Activated T-cell treated with anti-CD3 and anti-CD28 coated beads, Interleukin-2, amount 50 U/mL, for 24 hours (primary cell): ENCODE results near the gene ALS2CL.
"Not testable (repeated sequence)": the region's sequence is repeated elsewhere in the genome, so short reads cannot be mapped to it uniquely, and the experiment has no call there.

Experiments used
- DNase-seq: peaks from one replicate; pipeline ENCODE4 v3.0.0-alpha.2; 2020
- H3K27ac Mint-ChIP-seq: 2 replicates; pipeline ENCODE4 v1.8.0; 2020; ENCODE audit warnings: mild to moderate bottlenecking, mixed read lengths
- H3K27me3 Mint-ChIP-seq: 2 replicates; pipeline ENCODE4 v1.8.0; 2020; ENCODE audit warnings: mixed read lengths
- H3K36me3 Mint-ChIP-seq: 2 replicates; pipeline ENCODE4 v1.8.0; 2020; ENCODE audit warnings: low read depth, mixed read lengths
- H3K4me1 Mint-ChIP-seq: 2 replicates; pipeline ENCODE4 v1.8.0; 2020; ENCODE audit warnings: low read depth, mixed read lengths
- H3K4me3 Mint-ChIP-seq: 2 replicates; pipeline ENCODE4 v1.8.0; 2020; ENCODE audit warnings: mild to moderate bottlenecking, moderate library complexity, mixed read lengths
- H3K9me3 Mint-ChIP-seq: 2 replicates; pipeline ENCODE4 v1.8.0; 2020; ENCODE audit warnings: mixed read lengths

ALS2CL gene

GRCh38 chr3:46710671-46711295, 17.3 kb upstream of the ALS2CL start:
- DNase-seq, result peak; percentile 22
- no peak overlapping the region for H3K27ac Mint-ChIP-seq

GRCh38 chr3:46710229-46710628, 16.8 kb upstream of the ALS2CL start:
- Mint-ChIP-seq H3K27me3 (no peaks in the 10 kb centered on the region), H3K27ac (no peak overlapping the region), H3K4me3 (no peak overlapping the region), H3K36me3 (no peaks in the 10 kb centered on the region), H3K9me3 (no peaks in the 10 kb centered on the region), H3K4me1 (peaks cover 6% of the 10 kb centered on the region)
- DNase-seq, result peak; percentile 20

More at GRCh38 chr3:46710671-46711295, 17.3 kb upstream of the ALS2CL start:
- no peak overlapping the region for H3K4me3 Mint-ChIP-seq
- H3K36me3 Mint-ChIP-seq, result no peaks in the 10 kb centered on the region
- H3K9me3 Mint-ChIP-seq, result no peaks in the 10 kb centered on the region
- peaks cover 6% of the 10 kb centered on the region for H3K4me1 Mint-ChIP-seq
- peaks cover 2% of the 10 kb centered on the region for H3K27me3 Mint-ChIP-seq

DNA sequence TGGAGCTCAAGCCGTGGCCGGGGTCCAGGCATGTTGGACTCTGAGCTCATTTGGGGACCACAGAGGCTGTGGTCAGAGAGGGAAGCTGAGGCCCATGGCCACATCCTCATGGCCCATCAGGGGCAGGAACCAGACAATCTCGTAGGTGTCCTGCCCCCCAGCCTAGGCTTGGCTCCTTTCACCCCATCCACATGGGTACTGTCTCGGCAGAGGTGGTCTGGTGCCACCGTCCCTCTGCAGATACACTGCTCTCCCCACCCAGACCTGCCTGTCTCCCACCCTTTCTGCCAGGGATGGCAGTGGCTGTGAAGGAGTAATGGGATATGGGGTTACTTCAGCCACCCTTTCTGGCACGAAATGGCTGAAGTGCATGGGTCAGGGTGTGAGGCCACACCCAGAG, 16.2 kb upstream of the ALS2CL start:
- H3K27me3 Mint-ChIP-seq, result no peaks in the 10 kb centered on the region
- H3K4me3 Mint-ChIP-seq, result no peak overlapping the region
- no peak overlapping the region for H3K27ac Mint-ChIP-seq

DNA sequence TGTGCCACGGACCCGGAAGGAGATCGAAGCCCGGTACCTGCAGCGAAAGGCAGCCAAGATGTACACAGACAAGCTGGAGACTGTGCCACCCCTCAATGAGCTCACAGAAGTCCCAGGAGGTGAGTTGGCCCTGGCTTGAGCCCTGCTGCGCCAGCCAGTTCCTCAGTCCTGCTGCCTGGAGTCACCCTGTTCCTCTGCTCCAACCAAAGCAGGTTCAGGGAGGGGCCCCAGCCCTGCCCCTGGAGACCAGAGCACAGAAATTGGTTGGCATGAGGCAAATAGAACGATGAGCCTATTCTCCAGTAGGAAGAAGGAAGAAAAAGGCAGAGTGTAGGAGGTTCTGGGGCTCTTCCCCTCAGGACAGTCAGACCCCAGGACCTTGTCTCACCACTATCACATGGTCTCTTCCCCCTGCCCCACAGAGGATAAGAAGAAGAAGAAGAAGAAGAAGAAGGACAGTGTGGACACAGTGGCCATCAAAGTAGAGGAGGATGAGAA, 15.7 kb upstream of the ALS2CL start:
- no peaks in the 10 kb centered on the region for H3K27me3 Mint-ChIP-seq
- H3K4me3 Mint-ChIP-seq, result no peak overlapping the region
- H3K4me1 Mint-ChIP-seq, result peaks cover 3% of the 10 kb centered on the region
- no peaks in the 10 kb centered on the region for H3K36me3 Mint-ChIP-seq
- DNase-seq, result peak; percentile 17
- H3K27ac Mint-ChIP-seq, result no peak overlapping the region
- H3K9me3 Mint-ChIP-seq, result no peaks in the 10 kb centered on the region

More for the DNA sequence above, 16.2 kb upstream of the ALS2CL start:
- Mint-ChIP-seq H3K4me1 (peaks cover 6% of the 10 kb centered on the region), H3K36me3 (no peaks in the 10 kb centered on the region), H3K9me3 (no peaks in the 10 kb centered on the region)
- no peak for DNase-seq

- Mint-ChIP-seq H3K27me3 (no peaks in the 10 kb centered on the region), H3K36me3 (no peaks in the 10 kb centered on the region), H3K4me1 (no peaks in the 10 kb centered on the region), H3K4me3 (no peak overlapping the region), H3K27ac (no peak overlapping the region), H3K9me3 (no peaks in the 10 kb centered on the region)
- peak; percentile 19 for DNase-seq
Observed at GRCh38 chr3:46708401-46709156, 15.1 kb upstream of the ALS2CL start.

DNA sequence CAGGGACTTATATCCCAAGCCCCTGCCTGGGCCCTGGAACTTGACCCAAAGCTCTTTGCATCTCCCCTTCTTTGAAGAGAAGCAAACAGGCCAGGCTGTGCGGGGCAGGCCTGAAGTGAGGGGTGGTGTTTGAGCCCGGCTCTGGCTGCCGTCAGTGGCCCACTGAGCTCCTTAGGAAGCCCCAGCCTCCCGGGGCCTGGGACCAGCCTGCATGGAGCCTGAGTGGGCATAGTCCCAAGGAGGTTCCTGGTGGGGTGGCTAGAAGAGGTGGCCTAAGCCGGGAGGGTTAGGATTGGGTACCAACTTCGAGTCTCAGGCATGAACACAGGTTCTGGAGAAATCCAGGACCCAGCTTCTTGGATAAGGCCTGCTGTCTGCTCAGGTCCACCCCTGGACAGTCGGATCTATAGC, 14.1 kb upstream of the ALS2CL start:
- Mint-ChIP-seq H3K27me3 (no peaks in the 10 kb centered on the region), H3K36me3 (no peaks in the 10 kb centered on the region), H3K27ac (no peak overlapping the region), H3K4me1 (no peaks in the 10 kb centered on the region), H3K9me3 (no peaks in the 10 kb centered on the region), H3K4me3 (no peak overlapping the region)
- DNase-seq, result peak; percentile 22

GRCh38 chr3:46706771-46707582, 13.5 kb upstream of the ALS2CL start:
- Mint-ChIP-seq H3K27ac (no peak overlapping the region), H3K4me3 (no peak overlapping the region), H3K27me3 (no peaks in the 10 kb centered on the region)

GRCh38 chr3:46705751-46706552, 12.5 kb upstream of the ALS2CL start:
- H3K4me1 Mint-ChIP-seq, result peaks cover 6% of the 10 kb centered on the region
- H3K4me3 Mint-ChIP-seq, result no peak overlapping the region
- no peak overlapping the region for H3K27ac Mint-ChIP-seq
- H3K36me3 Mint-ChIP-seq, result no peaks in the 10 kb centered on the region
- peaks cover 4% of the 10 kb centered on the region for H3K27me3 Mint-ChIP-seq
- no peaks in the 10 kb centered on the region for H3K9me3 Mint-ChIP-seq
- no peak for DNase-seq

More at GRCh38 chr3:46706771-46707582, 13.5 kb upstream of the ALS2CL start:
- Mint-ChIP-seq H3K36me3 (no peaks in the 10 kb centered on the region), H3K4me1 (peaks cover 1% of the 10 kb centered on the region), H3K9me3 (no peaks in the 10 kb centered on the region)
- peak; percentile 21 for DNase-seq

DNA sequence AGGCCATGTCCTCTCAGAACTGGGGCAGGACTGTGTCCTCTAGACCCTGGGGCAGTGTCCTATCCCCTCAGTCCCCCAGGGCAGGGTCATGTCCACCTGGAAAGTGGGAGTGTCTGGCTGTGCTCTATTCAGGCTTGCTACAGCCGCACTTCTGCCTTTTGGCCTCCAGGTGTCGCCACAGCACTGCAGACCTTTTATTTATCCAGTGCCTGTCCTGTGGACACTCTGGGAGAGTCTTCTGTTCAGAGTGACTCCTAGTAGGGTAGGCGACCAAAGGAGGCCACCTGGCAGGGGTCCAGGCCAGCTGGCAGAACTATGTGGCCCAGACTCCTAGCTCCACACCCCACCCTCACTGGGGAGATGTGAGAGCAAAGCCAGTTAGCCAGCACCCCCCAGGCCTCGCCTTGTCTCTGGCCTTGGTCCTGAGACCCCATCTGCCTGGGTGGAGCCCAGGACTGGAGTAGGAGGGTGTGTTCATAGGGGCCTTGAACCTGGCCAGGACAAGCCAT, 11.6 kb upstream of the ALS2CL start:
- DNase-seq, result peak; percentile 81
- Mint-ChIP-seq H3K4me1 (peaks cover 8% of the 10 kb centered on the region), H3K4me3 (no peak overlapping the region), H3K27me3 (peaks cover 4% of the 10 kb centered on the region), H3K36me3 (no peaks in the 10 kb centered on the region), H3K9me3 (no peaks in the 10 kb centered on the region), H3K27ac (no peak overlapping the region)

- H3K4me1 Mint-ChIP-seq, result peaks cover 11% of the 10 kb centered on the region
- not testable (repeated sequence) for H3K4me3 Mint-ChIP-seq, H3K27ac Mint-ChIP-seq, H3K9me3 Mint-ChIP-seq, H3K36me3 Mint-ChIP-seq, DNase-seq, H3K27me3 Mint-ChIP-seq
Observed at GRCh38 chr3:46704346-46704745, 10.9 kb upstream of the ALS2CL start.

DNA sequence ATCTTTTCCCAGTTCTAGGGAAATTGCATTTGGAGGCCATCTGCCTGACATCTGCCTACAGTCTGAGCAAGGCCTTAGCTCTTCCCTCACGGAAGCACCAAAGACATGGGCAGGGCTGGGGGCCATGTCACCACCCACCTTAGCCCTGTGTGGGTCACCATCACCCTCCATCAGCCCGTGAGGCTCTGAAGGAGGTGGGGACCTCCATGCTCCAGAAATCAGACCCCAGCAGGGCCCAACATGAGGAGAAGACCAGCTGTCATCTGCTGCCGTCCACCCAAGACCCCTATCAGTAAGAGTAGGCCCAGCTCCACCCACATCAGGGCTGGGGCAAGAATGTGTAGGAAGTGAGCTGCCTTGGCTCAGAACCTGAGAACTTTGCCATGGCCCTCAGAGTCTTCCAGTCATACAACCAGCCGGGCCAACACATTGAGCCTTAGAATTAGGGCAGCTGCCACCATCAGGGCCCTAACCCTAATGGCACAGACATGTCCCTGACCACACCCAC, 9.6 kb upstream of the ALS2CL start:
- H3K4me1 Mint-ChIP-seq, result peaks cover 12% of the 10 kb centered on the region
- no peaks in the 10 kb centered on the region for H3K9me3 Mint-ChIP-seq
- no peak overlapping the region for H3K4me3 Mint-ChIP-seq
- DNase-seq, result no peak
- H3K27ac Mint-ChIP-seq, result no peak overlapping the region
- H3K27me3 Mint-ChIP-seq, result peaks cover 4% of the 10 kb centered on the region
- no peaks in the 10 kb centered on the region for H3K36me3 Mint-ChIP-seq

DNA sequence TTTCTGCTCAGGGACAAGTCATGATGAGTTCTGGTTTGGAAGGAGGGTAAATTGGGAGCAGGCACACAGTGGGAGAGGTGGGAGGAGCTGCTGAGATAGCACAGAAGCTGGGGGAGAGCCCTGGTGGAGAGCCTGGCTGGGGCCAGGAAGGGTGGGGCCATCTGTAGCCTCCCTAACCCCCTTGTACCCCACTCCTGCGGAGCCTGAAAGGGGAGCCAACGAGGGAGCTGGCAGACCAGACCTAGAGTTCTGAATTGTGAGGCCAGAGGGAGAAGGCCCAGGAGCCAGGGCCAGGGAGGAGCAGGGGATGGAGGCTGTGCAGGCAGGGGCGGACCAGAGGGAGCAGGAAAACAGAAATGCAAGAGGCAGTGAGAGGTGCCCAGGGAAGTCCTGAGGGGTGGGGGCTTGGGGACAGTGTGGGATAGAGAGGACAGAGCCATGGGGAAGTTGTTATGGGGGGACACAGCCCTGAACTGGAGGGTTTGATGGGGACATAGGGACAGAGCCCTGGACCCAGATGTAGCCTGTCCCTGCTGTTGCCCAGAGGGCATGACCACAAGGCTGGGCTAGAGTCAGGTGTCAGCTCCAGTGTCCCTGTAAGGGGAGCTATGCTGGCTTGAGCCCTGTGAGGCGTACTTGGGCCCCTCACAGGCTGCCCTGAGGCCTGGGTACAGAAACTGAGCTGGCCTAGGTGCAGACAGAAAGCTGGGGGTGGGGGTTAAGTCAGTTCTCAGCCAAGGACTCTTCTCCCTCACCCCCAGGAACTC, 8.9 kb upstream of the ALS2CL start:
- no peaks in the 10 kb centered on the region for H3K9me3 Mint-ChIP-seq
- H3K4me3 Mint-ChIP-seq, result no peak overlapping the region
- peaks cover 4% of the 10 kb centered on the region for H3K27me3 Mint-ChIP-seq
- no peak for DNase-seq
- no peaks in the 10 kb centered on the region for H3K36me3 Mint-ChIP-seq
- H3K4me1 Mint-ChIP-seq, result peaks cover 12% of the 10 kb centered on the region
- no peak overlapping the region for H3K27ac Mint-ChIP-seq
